Glutamatergic neuron (in vitro differentiated cells): ENCODE data around the gene GALNT9. TPM values are rescaled to one million over a fixed set of nuclear protein-coding genes. Genes with fewer than 3 reads are reported as not detected.

Experiments
- DNase-seq: peaks from one replicate; pipeline ENCODE4 v3.0.0; 2022
- H3K27ac Mint-ChIP-seq: one replicate; pipeline ENCODE4 v1.8.0; 2020; ENCODE audit warnings: mild to moderate bottlenecking, mixed read lengths, inconsistent platforms; ENCODE audit not compliant: unreplicated experiment
- H3K27me3 Mint-ChIP-seq: one replicate; pipeline ENCODE4 v1.8.0; 2020; ENCODE audit warnings: mild to moderate bottlenecking, moderate library complexity, mixed read lengths, inconsistent platforms; ENCODE audit not compliant: unreplicated experiment
- H3K36me3 Mint-ChIP-seq: one replicate; pipeline ENCODE4 v1.8.0; 2020; ENCODE audit warnings: mild to moderate bottlenecking, mixed read lengths, inconsistent platforms; ENCODE audit not compliant: unreplicated experiment
- H3K4me1 Mint-ChIP-seq: one replicate; pipeline ENCODE4 v1.8.0; 2020; ENCODE audit warnings: mild to moderate bottlenecking, low read depth, mixed read lengths, inconsistent platforms; ENCODE audit not compliant: unreplicated experiment
- H3K4me3 Mint-ChIP-seq: one replicate; pipeline ENCODE4 v1.8.0; 2020; ENCODE audit warnings: mild to moderate bottlenecking, mixed read lengths, inconsistent platforms; ENCODE audit not compliant: unreplicated experiment
- H3K9me3 Mint-ChIP-seq: one replicate; pipeline ENCODE4 v1.8.0; 2020; ENCODE audit warnings: mild to moderate bottlenecking, moderate library complexity, mixed read lengths, inconsistent platforms; ENCODE audit not compliant: unreplicated experiment
- CTCF ChIP-seq: fragments of 200-600 bp; sonication (generic); IDR thresholded peaks from one replicate; pipeline ENCODE4 v1.5.0; 2021; ENCODE audit not compliant: partially characterized antibody, unreplicated experiment
- total RNA-seq: library from RNA; stranded (reverse); fragmentation: NEBNext Ultra II Directional; extraction: Animal tissue kit (Norgen Biotek cat#: 25700); gene quantifications from one replicate; pipeline ENCODE4 v1.2.1, GENCODE V29; 2021; ENCODE audit not compliant: unreplicated experiment

The GALNT9 gene
- total RNA-seq, 1 donor from 2014 or later = 13.7 TPM

GRCh38 chr12:132259872-132260695 lies 69.3 kb downstream of the GALNT9 start:
- TF ChIP-seq CTCF = no peak
- H3K36me3 Mint-ChIP-seq = peaks cover 3% of the 10 kb centered on the region
- peaks cover 8% of the 10 kb centered on the region for H3K4me1 Mint-ChIP-seq
- H3K27me3 Mint-ChIP-seq = peaks cover 12% of the 10 kb centered on the region
- no peak for DNase-seq
- no peak overlapping the region for H3K27ac Mint-ChIP-seq
- peaks cover 10% of the 10 kb centered on the region for H3K9me3 Mint-ChIP-seq
- no peak overlapping the region for H3K4me3 Mint-ChIP-seq

GRCh38 chr12:132259364-132259871 lies 70.0 kb downstream of the GALNT9 start:
- no peak for DNase-seq
- H3K36me3 Mint-ChIP-seq = peaks cover 3% of the 10 kb centered on the region
- TF ChIP-seq CTCF = no peak
- H3K4me1 Mint-ChIP-seq = peaks cover 14% of the 10 kb centered on the region
- H3K27me3 Mint-ChIP-seq = peaks cover 13% of the 10 kb centered on the region
- H3K27ac Mint-ChIP-seq = no peak overlapping the region
- H3K4me3 Mint-ChIP-seq = no peak overlapping the region
- peaks cover 13% of the 10 kb centered on the region for H3K9me3 Mint-ChIP-seq

GRCh38 chr12:132258543-132258942 lies 70.8 kb downstream of the GALNT9 start:
- Mint-ChIP-seq H3K27me3 (peaks cover 14% of the 10 kb centered on the region), H3K27ac (no peak overlapping the region), H3K4me3 (no peak overlapping the region), H3K4me1 (peaks cover 18% of the 10 kb centered on the region), H3K36me3 (peaks cover 3% of the 10 kb centered on the region), H3K9me3 (peaks cover 21% of the 10 kb centered on the region)
- no peak for TF ChIP-seq CTCF
- DNase-seq = no peak

- DNase-seq = no peak
- no peak for TF ChIP-seq CTCF
- H3K27ac Mint-ChIP-seq = no peak overlapping the region
- H3K4me1 Mint-ChIP-seq = peaks cover 18% of the 10 kb centered on the region
- H3K36me3 Mint-ChIP-seq = peaks cover 3% of the 10 kb centered on the region
- peaks cover 22% of the 10 kb centered on the region for H3K9me3 Mint-ChIP-seq
- H3K4me3 Mint-ChIP-seq = no peak overlapping the region
- H3K27me3 Mint-ChIP-seq = peaks cover 14% of the 10 kb centered on the region
These were observed 71.4 kb downstream of the GALNT9 start for GRCh38 chr12:132257955-132258490.
